Measurements from ENCODE around the gene RAP1GAP2. TPM values are rescaled to one million over a fixed set of nuclear protein-coding genes. Genes with fewer than 3 reads are reported as not detected.

The RAP1GAP2 gene
- polyA plus RNA-seq, 3 donors: 20.7 to 31.8 (median 25.1) TPM

DNA sequence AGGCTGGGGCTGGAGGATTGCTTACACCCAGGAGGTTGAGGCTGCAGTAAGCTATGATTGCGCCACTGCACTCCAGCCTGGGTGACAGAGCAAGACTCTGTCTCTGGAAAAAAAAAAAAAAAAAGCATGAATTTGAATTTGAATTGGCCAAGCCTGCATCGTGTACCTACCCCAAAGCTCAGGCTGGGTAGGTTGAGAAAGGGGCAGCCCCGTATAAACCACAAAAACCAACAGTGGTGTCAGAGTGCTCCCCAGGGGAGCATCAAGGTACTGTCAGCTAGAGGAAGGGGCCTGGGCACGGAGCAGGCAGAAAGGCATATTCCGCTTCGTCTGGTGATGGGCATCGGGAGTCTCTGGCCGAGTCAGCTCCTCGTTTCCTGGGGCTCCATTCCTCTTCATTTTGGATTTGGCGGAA is 40.9 kb downstream of the RAP1GAP2 start:
- DNase-seq (ENCODE audit: extremely low read depth in 1 of 11, low read depth in 9 of 11, low spot score in 4 of 11): no peak

DNA sequence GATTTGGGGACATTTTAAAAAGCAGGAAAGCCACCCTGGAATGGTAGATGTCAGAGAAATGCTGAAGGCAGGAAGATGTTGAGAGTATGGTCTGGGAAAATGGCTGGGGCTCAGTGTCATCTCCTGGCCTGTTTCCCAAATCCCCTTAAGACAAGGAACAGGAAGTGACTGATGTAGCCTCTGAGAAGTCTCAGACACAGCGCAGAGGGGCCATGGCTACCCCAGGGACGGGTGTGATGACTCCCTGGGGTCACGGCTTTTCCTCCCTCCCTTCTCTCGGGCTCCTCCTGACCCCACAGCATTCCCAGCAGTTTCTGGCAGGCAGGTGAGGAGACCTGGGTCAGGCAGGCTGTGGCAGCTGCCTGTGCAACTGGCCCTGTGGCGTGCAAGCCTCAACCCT is 45.4 kb downstream of the RAP1GAP2 start:
- DNase-seq (ENCODE audit: extremely low read depth in 1 of 11, low read depth in 9 of 11, low spot score in 4 of 11): no peak

DNA sequence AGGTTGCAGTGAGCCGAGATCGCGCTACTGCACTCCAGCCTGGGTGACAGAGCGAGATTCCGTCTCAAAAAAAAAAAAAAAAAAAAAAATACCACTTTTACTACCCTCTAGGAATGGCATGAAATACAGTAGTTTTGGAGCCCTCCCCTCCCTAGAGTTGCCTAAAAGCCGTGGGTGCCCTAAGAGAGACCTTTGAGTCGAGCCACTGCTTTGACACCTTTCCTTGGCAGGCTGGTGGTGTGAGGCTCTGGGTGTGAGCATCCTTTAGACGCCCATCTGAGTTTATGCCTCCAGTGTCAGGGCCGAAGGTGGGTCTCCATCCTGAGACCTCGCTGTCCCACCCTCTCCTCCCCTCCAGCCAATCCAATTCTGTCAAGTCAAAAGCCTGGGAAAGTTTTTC is 46.2 kb downstream of the RAP1GAP2 start:
- no peak for DNase-seq (ENCODE audit: extremely low read depth in 1 of 11, low read depth in 9 of 11, low spot score in 4 of 11)

DNA sequence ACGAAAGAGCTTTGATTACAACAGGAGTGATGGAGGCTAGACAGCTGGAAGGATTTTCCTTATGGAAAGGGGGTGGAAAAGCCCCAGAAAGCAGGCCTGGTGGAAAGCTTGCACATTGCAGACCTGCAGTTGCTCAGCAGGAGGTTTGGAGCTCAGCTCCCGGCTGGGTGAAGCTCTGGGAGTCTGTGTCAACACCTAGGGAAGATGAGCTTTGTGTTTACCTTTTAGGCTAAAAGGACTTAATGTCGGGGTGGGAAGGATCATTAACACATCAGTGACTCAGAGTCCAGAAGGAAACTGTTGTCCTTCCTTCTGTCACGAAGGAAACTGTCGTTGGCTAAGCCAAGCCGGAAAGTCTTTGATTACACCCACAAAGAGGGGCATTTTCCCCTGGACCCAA is 48.2 kb downstream of the RAP1GAP2 start:
- DNase-seq (ENCODE audit: extremely low read depth in 1 of 11, low read depth in 9 of 11, low spot score in 4 of 11): no peak

DNA sequence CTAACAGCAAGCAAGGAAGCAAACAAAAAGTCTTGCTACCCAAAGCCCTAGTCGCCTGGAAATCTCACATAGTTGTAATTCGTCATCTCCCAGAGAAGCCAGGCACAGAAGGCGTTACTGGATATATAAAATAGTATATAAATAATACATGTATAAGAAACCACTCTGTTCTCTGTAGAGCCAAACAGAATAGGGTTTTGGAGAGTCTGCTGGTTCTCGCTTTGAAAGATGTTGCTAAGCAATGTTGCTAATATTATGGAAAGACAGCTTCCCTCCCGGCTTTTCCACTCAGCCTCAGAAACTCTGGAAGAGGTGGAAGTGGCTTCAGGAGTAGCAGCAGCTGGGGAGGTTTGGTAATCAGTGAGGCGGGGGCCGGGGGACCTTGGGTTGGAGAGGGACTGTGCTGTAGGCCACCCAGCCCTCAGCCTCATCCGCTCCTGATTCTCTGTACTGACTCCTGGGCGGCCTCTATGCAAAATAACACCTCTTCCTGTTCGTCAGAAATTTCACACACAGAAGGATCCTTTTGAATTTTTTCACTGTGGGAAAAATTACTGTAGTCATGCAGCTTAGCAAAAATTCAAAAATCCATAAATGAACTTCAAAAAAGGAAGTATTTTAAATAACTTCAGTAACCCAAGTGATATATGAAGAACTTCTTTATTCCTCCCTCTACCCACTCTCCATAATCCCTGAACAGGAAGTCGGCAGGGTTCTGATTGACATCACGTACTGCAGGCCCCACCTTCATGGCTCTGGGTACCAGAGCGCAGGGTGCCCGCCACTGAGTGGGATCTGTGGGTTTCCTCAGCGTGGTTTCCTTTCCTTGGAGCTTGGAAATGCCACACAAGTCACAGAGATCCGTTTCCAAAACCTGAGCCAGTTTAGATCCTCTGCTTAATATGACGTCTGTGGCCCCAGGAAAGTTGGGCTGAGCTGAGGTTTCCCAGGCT is 51.4 kb downstream of the RAP1GAP2 start:
- DNase-seq (ENCODE audit: extremely low read depth in 1 of 11, low read depth in 9 of 11, low spot score in 4 of 11): no peak

DNA sequence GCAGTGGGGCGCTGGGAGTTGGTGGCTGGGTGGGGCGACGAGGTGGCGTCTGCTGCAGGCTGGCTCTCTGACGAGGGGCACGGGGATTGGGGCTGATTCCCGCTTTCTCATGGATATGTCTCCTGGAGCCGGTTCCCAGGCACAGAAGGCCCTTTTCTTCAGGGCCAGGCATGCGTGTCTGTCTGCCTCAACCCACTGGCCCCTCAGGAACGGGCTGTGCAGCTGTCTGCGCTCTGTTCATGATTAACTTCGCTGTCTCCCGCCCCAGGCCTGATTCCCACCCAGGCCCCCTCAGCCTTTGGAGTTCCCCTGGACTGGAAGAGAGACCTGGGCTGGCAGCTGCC is 53.1 kb downstream of the RAP1GAP2 start:
- peak in 1 of 11 donors; percentile 51 for DNase-seq (ENCODE audit: extremely low read depth in 1 of 11, low read depth in 9 of 11, low spot score in 4 of 11)

DNA sequence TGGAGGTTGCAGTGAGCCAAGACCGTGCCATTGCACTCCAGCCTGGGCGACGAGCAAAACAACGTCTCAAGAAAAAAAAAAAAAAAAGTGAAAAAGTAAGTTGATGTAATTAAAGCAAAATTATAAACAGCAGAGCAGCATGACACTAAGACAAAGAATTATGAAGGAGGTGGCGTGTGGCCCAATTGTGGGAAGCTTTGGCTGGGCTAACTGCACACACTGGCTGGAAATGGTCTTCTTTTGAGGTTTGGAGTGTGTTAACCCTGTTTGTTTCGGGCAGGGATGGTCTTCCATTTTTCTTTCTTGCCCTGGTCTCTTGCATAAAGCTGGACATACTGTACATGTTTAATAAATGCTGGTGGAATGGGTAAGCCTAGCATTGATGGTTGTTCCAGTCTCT is 54.8 kb downstream of the RAP1GAP2 start:
- DNase-seq (ENCODE audit: extremely low read depth in 1 of 11, low read depth in 9 of 11, low spot score in 4 of 11): no peak

DNA sequence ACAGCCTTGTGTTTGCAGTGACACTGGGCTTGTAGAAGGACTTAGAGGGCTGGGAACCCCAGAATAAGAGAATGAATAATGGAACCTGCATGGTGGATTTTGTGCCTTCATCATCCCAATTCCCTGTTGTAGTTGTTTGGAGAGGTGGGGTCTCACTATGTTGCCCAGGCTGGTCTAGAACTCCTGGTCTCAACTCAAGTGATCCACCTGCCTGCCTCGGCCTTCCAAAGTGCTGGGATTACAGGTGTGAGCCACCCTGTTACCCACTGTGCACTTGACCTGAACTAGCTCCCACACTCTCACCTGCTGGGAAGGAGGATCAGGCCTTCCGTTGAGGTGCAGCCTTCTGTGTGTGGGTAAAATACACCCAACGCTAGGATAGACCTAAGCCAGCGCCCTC is 55.4 kb downstream of the RAP1GAP2 start:
- no peak for DNase-seq (ENCODE audit: extremely low read depth in 1 of 11, low read depth in 9 of 11, low spot score in 4 of 11)

DNA sequence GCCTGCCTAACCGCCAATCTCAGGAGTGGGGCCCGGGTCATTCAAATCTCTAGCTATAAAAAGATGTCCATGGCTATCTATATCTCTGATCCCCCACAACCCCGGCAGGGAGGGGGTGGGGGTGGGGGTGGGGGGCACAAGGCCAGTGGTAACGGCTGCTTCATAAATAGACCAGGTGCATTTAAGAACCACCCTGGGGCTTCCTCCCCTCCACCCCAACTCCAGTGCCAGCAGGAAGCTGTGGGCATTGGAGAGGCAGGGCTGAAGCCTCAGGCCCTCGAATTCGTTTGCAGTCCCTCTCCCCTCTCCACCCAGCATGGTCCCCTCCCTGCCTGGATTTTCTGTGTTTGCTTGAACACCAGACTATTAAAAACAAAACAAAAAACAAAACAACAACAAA is 56.0 kb downstream of the RAP1GAP2 start:
- DNase-seq (ENCODE audit: extremely low read depth in 1 of 11, low read depth in 9 of 11, low spot score in 4 of 11): no peak

DNA sequence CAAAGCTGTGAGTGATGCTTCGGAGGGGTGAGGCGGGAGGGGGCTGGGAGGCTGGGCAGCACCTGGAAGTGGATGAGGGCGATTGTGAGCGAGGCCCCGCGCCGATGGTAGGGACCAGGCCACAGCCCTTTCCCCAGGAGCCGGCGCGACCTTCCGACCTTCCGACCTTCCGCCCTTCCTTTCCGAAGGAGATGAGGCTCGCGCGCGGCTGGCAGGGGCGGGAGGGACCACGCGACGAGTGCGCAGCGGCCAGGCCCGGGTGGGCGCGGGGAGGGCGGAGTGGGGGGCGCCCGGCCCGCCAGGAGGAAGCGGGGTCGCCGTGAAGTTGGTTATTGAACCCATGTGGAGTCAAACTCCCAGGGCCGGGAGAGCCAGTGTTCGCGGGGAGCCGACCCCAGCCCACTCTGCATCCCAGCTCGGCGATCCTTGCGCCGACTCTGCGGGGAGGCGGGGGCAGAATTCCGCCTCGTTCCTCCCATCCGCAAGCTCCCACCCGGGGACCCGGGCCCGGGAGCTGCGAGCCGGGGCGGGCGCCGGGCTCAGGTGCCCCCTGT is 56.6 kb downstream of the RAP1GAP2 start:
- DNase-seq (ENCODE audit: extremely low read depth in 1 of 11, low read depth in 9 of 11, low spot score in 4 of 11): no peak

DNA sequence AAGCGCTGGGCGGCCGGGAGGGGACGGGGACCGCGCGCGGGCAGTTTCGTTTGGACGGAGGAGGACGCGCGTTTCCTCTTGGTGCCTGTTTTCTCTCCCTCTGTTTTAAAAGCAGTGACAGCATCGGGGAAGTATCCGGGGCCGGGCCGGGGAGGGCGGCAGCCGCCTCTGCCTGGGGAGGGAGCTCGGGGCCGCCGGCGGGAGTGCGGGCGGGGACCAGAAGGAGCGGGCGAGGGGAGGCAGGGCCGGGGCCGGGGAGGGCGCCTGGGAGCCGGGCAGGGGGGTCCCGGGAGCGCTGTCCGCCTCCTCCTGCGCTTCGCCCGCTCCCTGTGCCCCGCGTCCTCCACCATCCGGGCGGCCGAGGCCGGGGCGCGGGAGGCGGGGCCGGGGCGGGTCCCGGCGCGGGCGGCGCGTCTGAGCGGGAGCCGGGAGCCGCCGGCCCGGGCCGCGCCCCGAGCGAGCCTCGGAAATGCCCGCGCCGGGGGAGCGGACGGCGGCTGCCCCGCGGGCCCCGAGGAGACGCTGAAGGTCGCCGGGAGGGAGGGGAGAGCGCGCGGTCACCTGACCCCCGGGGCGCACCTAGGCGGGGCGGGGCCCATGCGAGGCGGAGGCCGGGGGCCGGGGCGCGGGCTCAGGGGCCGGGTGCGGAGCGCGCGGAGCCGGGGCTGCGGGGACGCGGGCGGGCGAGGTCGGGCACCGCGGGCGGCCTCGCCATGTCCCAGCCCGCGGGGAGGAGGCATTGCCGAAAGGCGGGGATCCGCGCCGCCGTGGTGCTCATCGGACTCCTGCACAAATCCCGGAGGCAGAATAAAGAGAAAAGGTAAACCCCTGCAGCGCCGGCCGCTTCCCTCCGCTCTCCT is 57.3 kb downstream of the RAP1GAP2 start:
- no peak for DNase-seq (ENCODE audit: extremely low read depth in 1 of 11, low read depth in 9 of 11, low spot score in 4 of 11)

DNA sequence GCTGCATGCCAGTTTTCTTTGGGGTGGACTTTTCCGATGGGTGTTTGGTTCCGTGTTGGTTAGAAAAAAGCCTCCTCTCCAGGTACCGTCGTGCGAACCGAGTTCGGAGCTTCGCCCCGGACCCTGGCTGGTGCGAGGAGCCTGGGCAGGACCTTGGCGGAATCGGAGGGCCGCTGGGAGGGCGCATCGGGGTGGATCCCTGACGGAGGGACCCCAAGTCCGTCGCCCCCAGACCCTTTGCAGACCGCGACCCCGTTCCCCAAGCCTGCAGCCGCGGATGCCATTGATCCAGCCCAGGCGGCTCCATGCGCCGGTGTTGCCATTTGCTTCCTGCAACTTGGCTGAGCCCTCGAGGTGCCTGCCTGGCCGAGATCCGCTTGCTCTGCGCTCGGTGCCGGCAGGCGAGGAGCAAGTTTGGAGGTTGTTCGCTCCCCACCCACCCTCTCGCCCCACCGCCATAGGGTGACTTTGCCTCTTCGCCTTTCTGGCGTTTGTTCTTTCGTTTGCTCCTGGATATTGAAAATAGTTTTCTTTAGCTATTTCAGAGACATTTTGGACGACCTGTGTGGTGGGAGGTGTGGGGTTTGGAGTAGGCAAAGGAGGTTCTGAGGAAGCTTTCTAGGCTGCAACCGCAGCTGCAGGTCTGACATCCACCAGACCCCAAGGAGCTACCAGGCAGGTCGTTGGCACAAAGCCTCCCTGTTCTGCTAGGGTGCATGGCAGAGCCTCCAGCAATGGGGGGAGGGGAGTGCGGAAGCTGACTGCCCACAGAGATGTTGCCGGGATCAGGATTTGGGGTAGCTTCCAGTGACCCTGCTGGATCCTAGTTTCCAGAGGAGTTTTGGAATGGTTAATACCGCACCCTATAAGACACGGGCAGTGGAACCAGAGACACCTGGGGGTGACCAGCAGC is 58.2 kb downstream of the RAP1GAP2 start:
- no peak for DNase-seq (ENCODE audit: extremely low read depth in 1 of 11, low read depth in 9 of 11, low spot score in 4 of 11)

DNA sequence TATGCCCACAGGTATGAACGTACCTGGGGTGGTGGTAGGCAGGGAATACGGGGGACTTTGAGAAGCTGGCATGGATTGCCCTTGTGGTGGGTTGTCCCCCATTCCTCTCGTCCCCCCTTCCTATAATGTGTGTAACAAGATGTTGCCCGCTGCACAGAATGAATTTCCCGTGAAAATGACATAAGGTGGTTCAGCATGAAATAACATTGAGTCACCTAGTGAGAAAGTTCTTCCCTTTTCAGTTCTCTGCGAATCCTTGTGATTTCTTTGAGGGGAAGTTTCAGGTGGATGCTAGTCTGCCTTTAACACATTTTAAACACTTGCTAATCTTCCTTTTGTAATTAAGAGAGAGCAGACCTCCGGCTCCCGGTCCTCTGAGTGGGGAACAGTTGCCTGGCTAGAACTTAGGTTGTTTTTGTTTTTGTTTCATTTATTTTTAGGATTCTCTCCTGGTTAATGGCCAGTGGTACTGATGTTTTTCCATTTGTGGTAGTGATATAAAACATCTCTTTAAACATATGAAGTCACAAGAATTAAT is 58.9 kb downstream of the RAP1GAP2 start:
- DNase-seq (ENCODE audit: extremely low read depth in 1 of 11, low read depth in 9 of 11, low spot score in 4 of 11): no peak

DNA sequence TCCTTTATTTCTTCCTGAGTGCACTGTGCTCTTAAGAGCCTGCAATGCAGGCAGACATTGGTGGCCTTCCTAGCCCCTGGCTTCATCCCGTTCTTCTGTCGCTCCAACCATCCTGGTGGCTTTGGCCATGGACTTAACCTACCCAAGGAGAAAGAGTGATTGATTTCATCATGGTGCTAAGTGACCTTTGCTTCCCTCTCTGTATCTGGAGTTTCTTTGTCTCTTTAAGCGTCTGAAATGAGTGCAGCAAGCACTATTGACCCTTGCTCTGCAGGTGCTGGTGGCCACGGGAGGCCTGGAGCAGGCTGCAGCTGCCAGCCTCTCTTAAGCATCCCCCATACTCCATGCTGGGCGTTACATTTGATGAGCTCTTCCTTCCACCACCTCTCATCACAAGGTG is 60.5 kb downstream of the RAP1GAP2 start:
- no peak for DNase-seq (ENCODE audit: extremely low read depth in 1 of 11, low read depth in 9 of 11, low spot score in 4 of 11)

DNA sequence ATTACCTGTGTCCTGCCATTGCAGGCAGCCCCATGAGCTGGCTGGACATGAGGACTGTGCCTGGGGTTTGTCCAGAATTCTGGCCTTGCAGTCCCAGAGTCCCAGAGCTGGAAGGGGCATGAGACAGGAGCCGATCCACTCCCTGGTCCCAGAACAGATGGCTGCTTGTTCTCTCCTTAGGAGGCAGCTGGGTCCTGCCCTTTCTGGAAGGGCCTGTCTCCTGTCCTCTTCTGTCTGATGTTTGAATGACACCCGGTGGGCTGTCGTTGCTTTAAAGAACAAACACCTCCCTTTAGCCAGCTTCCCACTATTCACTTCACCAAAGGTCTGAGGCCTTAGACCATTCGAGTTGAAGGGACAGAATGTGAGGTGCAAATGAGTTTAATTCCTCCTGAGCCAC is 63.8 kb downstream of the RAP1GAP2 start:
- DNase-seq (ENCODE audit: extremely low read depth in 1 of 11, low read depth in 9 of 11, low spot score in 4 of 11): no peak

DNA sequence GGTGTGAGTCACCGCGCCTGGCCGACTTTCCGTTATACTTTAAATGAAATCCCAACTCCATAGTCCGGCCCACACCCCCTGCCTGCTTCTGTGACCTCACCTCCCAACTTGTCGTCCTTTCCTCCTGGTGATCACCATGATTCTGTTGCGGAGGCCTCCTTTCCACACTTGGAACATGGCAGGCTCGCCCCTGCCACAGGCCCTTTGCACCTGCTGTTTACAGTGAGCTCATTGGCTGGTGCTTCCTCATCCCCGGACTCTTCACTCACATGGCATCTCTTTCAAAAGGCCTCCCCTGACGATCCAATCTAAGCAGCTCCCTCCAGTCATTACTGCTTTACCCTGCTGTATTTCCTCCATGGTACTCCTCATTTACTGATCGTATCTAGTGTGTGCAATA is 64.6 kb downstream of the RAP1GAP2 start:
- no peak for DNase-seq (ENCODE audit: extremely low read depth in 1 of 11, low read depth in 9 of 11, low spot score in 4 of 11)

DNA sequence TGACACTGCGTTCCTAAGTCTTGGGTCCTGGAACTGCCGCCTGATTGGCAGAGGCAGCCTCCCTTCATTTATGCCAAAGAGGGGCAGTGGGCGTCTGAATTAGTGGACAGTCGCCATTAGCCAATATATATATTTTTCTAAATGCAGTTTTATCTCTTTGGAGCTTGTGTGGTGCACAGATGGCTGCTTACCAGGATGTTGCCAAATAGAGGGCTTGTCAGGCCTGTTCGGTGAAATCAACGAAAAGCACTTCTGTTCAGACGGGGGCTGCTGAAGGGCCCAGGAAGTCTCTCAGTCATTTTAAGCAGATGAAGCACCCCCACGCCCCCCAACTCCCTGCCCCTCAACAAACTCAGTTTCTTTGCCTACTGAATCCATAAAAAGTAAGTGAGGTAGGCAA is 66.0 kb downstream of the RAP1GAP2 start:
- DNase-seq (ENCODE audit: extremely low read depth in 1 of 11, low read depth in 9 of 11, low spot score in 4 of 11): no peak

DNA sequence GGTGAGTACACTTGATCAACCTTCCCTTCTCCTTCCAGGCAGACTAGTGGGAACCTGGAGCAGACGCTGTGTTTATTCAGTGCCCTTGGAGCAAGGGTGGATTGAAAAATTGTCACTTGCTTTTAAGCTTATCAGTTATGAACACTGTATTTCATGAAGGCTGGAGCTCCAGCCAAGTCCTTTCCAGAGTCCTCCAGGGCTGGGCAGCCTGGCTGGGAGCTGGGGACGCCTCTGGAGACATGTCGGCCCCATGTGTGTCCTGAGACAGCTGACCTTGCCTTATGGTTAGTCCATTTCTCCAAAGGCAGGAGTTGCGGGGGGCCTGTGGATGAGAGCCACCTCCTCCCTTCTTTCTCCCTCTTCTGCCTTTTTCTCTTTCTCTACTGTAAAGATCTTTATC is 67.0 kb downstream of the RAP1GAP2 start:
- no peak for DNase-seq (ENCODE audit: extremely low read depth in 1 of 11, low read depth in 9 of 11, low spot score in 4 of 11)

DNA sequence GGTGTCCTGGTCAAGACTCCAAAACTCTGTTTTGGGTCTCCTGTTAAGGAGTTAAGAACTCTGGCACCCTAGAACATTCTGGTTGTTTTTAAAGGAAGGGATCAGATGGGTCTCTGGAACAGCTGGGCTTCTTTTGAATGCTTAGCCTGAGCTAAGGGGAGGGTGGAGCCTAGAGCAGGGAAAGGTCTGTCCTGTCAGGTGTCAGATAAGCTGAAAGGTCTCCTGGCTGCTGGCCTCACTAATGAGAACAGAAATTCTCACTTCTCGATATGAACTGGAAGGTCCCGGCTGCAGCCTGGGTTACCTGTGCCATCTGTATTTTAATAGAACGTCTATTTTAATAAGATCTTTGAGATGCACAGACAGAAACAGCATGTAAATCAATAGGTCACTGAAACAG is 69.0 kb downstream of the RAP1GAP2 start:
- DNase-seq (ENCODE audit: extremely low read depth in 1 of 11, low read depth in 9 of 11, low spot score in 4 of 11): no peak
